ENCODE data around the gene SH2D3C. TPM values are rescaled to one million over a fixed set of nuclear protein-coding genes. Genes with fewer than 3 reads are reported as not detected.

Gene SH2D3C
- total and polyA plus RNA-seq, 10 of the 15 experiments (the other 5 are each of a cell fraction or from before 2014, with no cell fraction given): 1.2 to 23.5 (median 16.2) TPM

- TF ChIP-seq NBN (IDR thresholded peaks at IDR 0.05) (no peak), POLR2AphosphoS5 (IDR thresholded peaks at IDR 0.05; ENCODE audit: low read length) (no peak; the same call in 1 of the 2 replicates)
Observed at GRCh38 chr9:127814619-127815511, 36.4 kb upstream of the SH2D3C start (continued).

- Histone ChIP-seq H3K36me3 (ENCODE audit: control insufficient read depth in 2 of 2, insufficient read depth in 2 of 2, low read length in 1 of 2) (peaks cover 3 to 23% of the 10 kb centered on the region in 2 experiments; a peak in 3 of 4 replicates), H3K27me3 (replicated peaks in 1 of 2; ENCODE audit: control insufficient read depth in 2 of 2, insufficient read depth in 2 of 2, low read length in 1 of 2) (no peaks in the 10 kb centered on the region), H3K4me3 (no peak overlapping the region), H2AFZ (ENCODE audit: control insufficient read depth, low read depth, low read length) (no peak overlapping the region), H3K9ac (ENCODE audit: control insufficient read depth, insufficient read depth, low read length) (no peak overlapping the region), H3K4me1 (ENCODE audit: control insufficient read depth, insufficient read depth, low read length) (no peaks in the 10 kb centered on the region), H3K4me2 (ENCODE audit: control insufficient read depth, insufficient read depth) (no peak overlapping the region), H4K20me1 (ENCODE audit: control insufficient read depth, insufficient read depth) (no peaks in the 10 kb centered on the region; the same call in 1 of the 2 replicates), H3K27ac (ENCODE audit: control insufficient read depth, insufficient read depth) (no peak overlapping the region), H3K79me2 (ENCODE audit: control insufficient read depth, insufficient read depth, low read length) (no peaks in the 10 kb centered on the region), H3K9me3 (replicated peaks; ENCODE audit: control insufficient read depth, insufficient read depth, low read length) (no peaks in the 10 kb centered on the region)
- FAIRE-seq (no peak), ATAC-seq (no peak), DNase-seq (ENCODE audit: low read depth, low spot score) (no peak)
- 86% methylated on average over 9 of the region's 9 CpGs for WGBS (ENCODE audit: insufficient coverage, insufficient replicate concordance, low lambda C conversion rate, missing lambda C conversion rate)
- ChIA-PET POLR2A (no interaction called here), CTCF (interaction anchor here (0.6 kb wide), 1 partner anchor 40 kb away, joined by 3 read pairs; no protein-coding TSS in a partner anchor), SMC1A (ENCODE audit: uncharacterized antibody, unreplicated experiment) (no interaction called here), RAD21 (ENCODE audit: unreplicated experiment) (no interaction called here)
- in situ Hi-C loops (cut with MboI) (no loop called here), intact Hi-C loops (cut with micrococcal nuclease; ENCODE audit: unreplicated experiment) (no loop called here)
- no TSS peak for BruUV-seq (replicated peaks)
- TF ChIP-seq EGR1 (IDR thresholded peaks at IDR 0.05; ENCODE audit: borderline replicate concordance in 1 of 2, low read depth in 2 of 2, low read length in 2 of 2) (no peak), KLF5 (IDR thresholded peaks at IDR 0.05; ENCODE audit: partially characterized antibody) (no peak), ZNF274 (IDR thresholded peaks at IDR 0.05; ENCODE audit: insufficient read depth, insufficient read length) (no peak), HSF1 (IDR thresholded peaks at IDR 0.05; ENCODE audit: low read depth, low read length) (no peak), NFYA (IDR thresholded peaks at IDR 0.05; ENCODE audit: borderline replicate concordance, low read depth, low read length) (no peak), RB1 (IDR thresholded peaks at IDR 0.05; ENCODE audit: borderline replicate concordance) (no peak), POLR2AphosphoS2 (IDR thresholded peaks at IDR 0.05; ENCODE audit: low read depth, low read length) (no peak), ZNF622 (IDR thresholded peaks at IDR 0.05) (no peak), ATF3 (IDR thresholded peaks at IDR 0.05; ENCODE audit: borderline replicate concordance, extremely low read depth, low read depth, low read length) (no peak), ELK1 (IDR thresholded peaks at IDR 0.05; ENCODE audit: low read depth, low read length) (no peak), SMC3 (IDR thresholded peaks at IDR 0.05; ENCODE audit: borderline replicate concordance, low read length) (no peak), RELA (IDR thresholded peaks at IDR 0.05; ENCODE audit: borderline replicate concordance, partially characterized antibody) (no peak), CHD1 (IDR thresholded peaks at IDR 0.05; ENCODE audit: low read depth, low read length) (no peak)
Observed at GRCh38 chr9:127813686-127814226, 35.3 kb upstream of the SH2D3C start.

Measured in GM12878 (cell line).